Measurements from ENCODE around the gene FMC1. TPM values are rescaled to one million over a fixed set of nuclear protein-coding genes. Genes with fewer than 3 reads are reported as not detected.

FMC1 gene
- total RNA-seq, 2 experiments from 2014 or later = 4.0 to 7.8 TPM

GRCh38 chr7:139366400-139366799 is 25.3 kb downstream of the FMC1 start:
- H3K27ac Mint-ChIP-seq = no peak overlapping the region
- no peak overlapping the region for H3K4me3 Mint-ChIP-seq
- no peaks in the 10 kb centered on the region for H3K27me3 Mint-ChIP-seq
- no peak for DNase-seq
- H3K36me3 Mint-ChIP-seq (ENCODE audit: low read depth) = peaks cover 45% of the 10 kb centered on the region
- ChIA-PET CTCF (no interaction called here), POLR2A (no interaction called here)
- peaks cover 70% of the 10 kb centered on the region for H3K4me1 Mint-ChIP-seq
- H3K9me3 Mint-ChIP-seq = no peaks in the 10 kb centered on the region

GRCh38 chr7:139367438-139368155 is 26.5 kb downstream of the FMC1 start:
- Mint-ChIP-seq H3K4me1 (peaks cover 67% of the 10 kb centered on the region), H3K27me3 (no peaks in the 10 kb centered on the region), H3K9me3 (no peaks in the 10 kb centered on the region), H3K36me3 (ENCODE audit: low read depth) (peaks cover 43% of the 10 kb centered on the region), H3K4me3 (no peak overlapping the region), H3K27ac (no peak overlapping the region)
- ChIA-PET CTCF (interaction anchor here (0.6 kb wide), 1 partner anchor 273 kb away, joined by 4 read pairs; no protein-coding TSS in a partner anchor), POLR2A (no interaction called here)
- DNase-seq = no peak

- H3K4me1 Mint-ChIP-seq = peaks cover 51% of the 10 kb centered on the region
- H3K9me3 Mint-ChIP-seq = no peaks in the 10 kb centered on the region
- H3K27ac Mint-ChIP-seq = no peak overlapping the region
- peaks cover 30% of the 10 kb centered on the region for H3K36me3 Mint-ChIP-seq (ENCODE audit: low read depth)
- ChIA-PET CTCF (interaction anchor here (0.5 to 1.5 kb wide), 5 partner anchors 10 to 91 kb away, joined by 3 to 4 read pairs (median 3); no protein-coding TSS in a partner anchor), POLR2A (no interaction called here)
- DNase-seq = no peak
- H3K27me3 Mint-ChIP-seq = no peaks in the 10 kb centered on the region
- H3K4me3 Mint-ChIP-seq = no peak overlapping the region
These were observed 29.3 kb downstream of the FMC1 start for GRCh38 chr7:139370301-139370942.

- peaks cover 26% of the 10 kb centered on the region for H3K36me3 Mint-ChIP-seq (ENCODE audit: low read depth)
- no peak for DNase-seq
- no peaks in the 10 kb centered on the region for H3K9me3 Mint-ChIP-seq
- no peak overlapping the region for H3K27ac Mint-ChIP-seq
- no peak overlapping the region for H3K4me3 Mint-ChIP-seq
- POLR2A ChIA-PET = no interaction called here
- H3K4me1 Mint-ChIP-seq = peaks cover 47% of the 10 kb centered on the region
- CTCF ChIA-PET = interaction anchor here (0.5 to 1.5 kb wide), 5 partner anchors 10 to 676 kb away, joined by 3 to 4 read pairs (median 3); no protein-coding TSS in a partner anchor
- H3K27me3 Mint-ChIP-seq = no peaks in the 10 kb centered on the region
These were observed 29.8 kb downstream of the FMC1 start for GRCh38 chr7:139370943-139371313.

- H3K4me1 Mint-ChIP-seq = peaks cover 31% of the 10 kb centered on the region
- H3K9me3 Mint-ChIP-seq = no peaks in the 10 kb centered on the region
- no peak for DNase-seq
- H3K36me3 Mint-ChIP-seq (ENCODE audit: low read depth) = peaks cover 29% of the 10 kb centered on the region
- CTCF ChIA-PET = interaction anchor here (0.9 kb wide), 1 partner anchor 9 kb away, joined by 4 read pairs; no protein-coding TSS in a partner anchor
- H3K27ac Mint-ChIP-seq = no peak overlapping the region
- H3K4me3 Mint-ChIP-seq = no peak overlapping the region
- POLR2A ChIA-PET = no interaction called here
- H3K27me3 Mint-ChIP-seq = no peaks in the 10 kb centered on the region
These were observed 33.1 kb downstream of the FMC1 start for GRCh38 chr7:139374246-139374645.

- ChIA-PET CTCF (interaction anchor here (0.6 to 1.5 kb wide), 2 partner anchors 8 to 12 kb away, joined by 3 to 4 read pairs; no protein-coding TSS in a partner anchor), POLR2A (interaction anchor here (0.6 kb wide), 1 partner anchor 941 kb away, joined by 3 read pairs; no protein-coding TSS in a partner anchor)
- H3K4me3 Mint-ChIP-seq = no peak overlapping the region
- H3K27ac Mint-ChIP-seq = no peak overlapping the region
- peaks cover 29% of the 10 kb centered on the region for H3K36me3 Mint-ChIP-seq (ENCODE audit: low read depth)
- no peak for DNase-seq
- H3K9me3 Mint-ChIP-seq = no peaks in the 10 kb centered on the region
- H3K4me1 Mint-ChIP-seq = no peaks in the 10 kb centered on the region
- no peaks in the 10 kb centered on the region for H3K27me3 Mint-ChIP-seq
These were observed 41.3 kb downstream of the FMC1 start for GRCh38 chr7:139382439-139382838.

GRCh38 chr7:139384611-139385010 is 43.5 kb downstream of the FMC1 start:
- DNase-seq = no peak
- no peak overlapping the region for H3K27ac Mint-ChIP-seq
- POLR2A ChIA-PET = interaction anchor here (0.6 kb wide), 1 partner anchor 124 kb away, joined by 3 read pairs; no protein-coding TSS in a partner anchor
- H3K9me3 Mint-ChIP-seq = no peaks in the 10 kb centered on the region
- no peak overlapping the region for H3K4me3 Mint-ChIP-seq
- peaks cover 38% of the 10 kb centered on the region for H3K36me3 Mint-ChIP-seq (ENCODE audit: low read depth)
- H3K4me1 Mint-ChIP-seq = peaks cover 8% of the 10 kb centered on the region
- CTCF ChIA-PET = no interaction called here
- no peaks in the 10 kb centered on the region for H3K27me3 Mint-ChIP-seq

- no peak overlapping the region for H3K4me3 Mint-ChIP-seq
- H3K27ac Mint-ChIP-seq = no peak overlapping the region
- H3K36me3 Mint-ChIP-seq (ENCODE audit: low read depth) = peaks cover 46% of the 10 kb centered on the region
- H3K9me3 Mint-ChIP-seq = no peaks in the 10 kb centered on the region
- no peaks in the 10 kb centered on the region for H3K27me3 Mint-ChIP-seq
- CTCF ChIA-PET = interaction anchor here (0.6 to 1.0 kb wide), 3 partner anchors 15 to 44 kb away, joined by 3 to 4 read pairs (median 3); no protein-coding TSS in a partner anchor
- no peak for DNase-seq
- H3K4me1 Mint-ChIP-seq = peaks cover 10% of the 10 kb centered on the region
- POLR2A ChIA-PET = no interaction called here
These were observed 46.5 kb downstream of the FMC1 start for GRCh38 chr7:139387594-139387993.

- Mint-ChIP-seq H3K36me3 (ENCODE audit: low read depth) (peaks cover 51% of the 10 kb centered on the region), H3K4me3 (no peak overlapping the region), H3K4me1 (peaks cover 21% of the 10 kb centered on the region), H3K27me3 (no peaks in the 10 kb centered on the region), H3K9me3 (no peaks in the 10 kb centered on the region), H3K27ac (no peak overlapping the region)
- ChIA-PET POLR2A (no interaction called here), CTCF (interaction anchor here (0.6 to 0.7 kb wide), 2 partner anchors 629 to 956 kb away, joined by 3 to 4 read pairs; no protein-coding TSS in a partner anchor)
- no peak for DNase-seq
These were observed 48.0 kb downstream of the FMC1 start for GRCh38 chr7:139389091-139389490.

- ChIA-PET CTCF (no interaction called here), POLR2A (no interaction called here)
- Mint-ChIP-seq H3K27me3 (no peaks in the 10 kb centered on the region), H3K4me3 (no peak overlapping the region), H3K4me1 (peaks cover 28% of the 10 kb centered on the region), H3K36me3 (ENCODE audit: low read depth) (peaks cover 56% of the 10 kb centered on the region), H3K9me3 (no peaks in the 10 kb centered on the region), H3K27ac (no peak overlapping the region)
- DNase-seq = no peak
These were observed 48.6 kb downstream of the FMC1 start for GRCh38 chr7:139389774-139390173.

- no peaks in the 10 kb centered on the region for H3K9me3 Mint-ChIP-seq
- H3K27ac Mint-ChIP-seq = peak overlapping the region; percentile 75
- no peaks in the 10 kb centered on the region for H3K27me3 Mint-ChIP-seq
- peaks cover 42% of the 10 kb centered on the region for H3K4me1 Mint-ChIP-seq
- CTCF ChIA-PET = interaction anchor here (0.8 to 2.1 kb wide), 5 partner anchors 17 to 52 kb away, joined by 3 to 5 read pairs (median 4); no protein-coding TSS in a partner anchor
- H3K36me3 Mint-ChIP-seq (ENCODE audit: low read depth) = peaks cover 58% of the 10 kb centered on the region
- H3K4me3 Mint-ChIP-seq = no peak overlapping the region
- POLR2A ChIA-PET = no interaction called here
- DNase-seq = no peak
These were observed 52.6 kb downstream of the FMC1 start for GRCh38 chr7:139393621-139394211.

- Mint-ChIP-seq H3K27ac (peak overlapping the region; percentile 75), H3K27me3 (no peaks in the 10 kb centered on the region), H3K4me1 (peaks cover 40% of the 10 kb centered on the region), H3K4me3 (peak overlapping the region; percentile 23), H3K36me3 (ENCODE audit: low read depth) (peaks cover 53% of the 10 kb centered on the region), H3K9me3 (no peaks in the 10 kb centered on the region)
- CTCF ChIA-PET = interaction anchor here (0.8 to 2.1 kb wide), 4 partner anchors 16 to 24 kb away, joined by 4 read pairs; no protein-coding TSS in a partner anchor
- DNase-seq = peak; percentile 19
- POLR2A ChIA-PET = no interaction called here
These were observed 53.4 kb downstream of the FMC1 start for GRCh38 chr7:139394540-139394939.

Data from activated CD4-positive, alpha-beta T cell treated with anti-CD3 and anti-CD28 coated beads, Interleukin-2, amount 10 ng/mL, durations not matched to agents 7 days and 5 days (primary cell).